HEK293 (cell line): Measurements from ENCODE around the gene ETV6.
A peak's percentile ranks its signal among the peaks of the same experiment; 100 is the strongest.

ENCODE experiments used
- CTCF ChIA-PET: fragments of 350-600 bp; formaldehyde crosslinking; extraction: SDS; loops from one replicate; lab custom pipeline; 2021; ENCODE audit warnings: antibody characterized with exemption; lab: Yijun Ruan, JAX
- POLR2A ChIA-PET: fragments of 300-600 bp; formaldehyde crosslinking; extraction: SDS; loops from one replicate; lab custom pipeline; 2020; ENCODE audit warnings: antibody characterized with exemption, inconsistent platforms; lab: Yijun Ruan, JAX
- H3K27ac ChIP-seq: fragments of 200-500 bp; sonication (Bioruptor generic); 2 replicates; pipeline ENCODE4 v1.5.1; 2014; ENCODE audit warnings: low read depth, low read length, control low read depth, inconsistent platforms; ENCODE audit errors: extremely low read depth
- H3K36me3 ChIP-seq, 2 experiments: fragments of 200-500 bp in 1 of 2; sonication (Bioruptor generic) in 1 of 2; 1 replicate in 1 of 2; 2 replicates in 1 of 2; pipeline ENCODE4 v1.5.1; 2014 to 2017; ENCODE audit warnings: inconsistent platforms in 2 of 2, low read length in 2 of 2; ENCODE audit not compliant: control insufficient read depth in 2 of 2, insufficient read depth in 1 of 2
- H3K4me1 ChIP-seq: fragments of 200-500 bp; sonication (Bioruptor generic); 2 replicates; pipeline ENCODE4 v1.5.1; 2014; ENCODE audit warnings: mild to moderate bottlenecking, low read length, inconsistent platforms; ENCODE audit not compliant: control insufficient read depth, insufficient read depth
- H3K4me3 ChIP-seq: 2 replicates; pipeline ENCODE4 v1.5.1; 2011; ENCODE audit warnings: low read depth, mild to moderate bottlenecking, control low read depth, low read length, moderate library complexity
- H3K9me3 ChIP-seq: fragments of 200-500 bp; sonication (Bioruptor generic); 2 replicates; pipeline ENCODE4 v1.5.1; 2014; ENCODE audit warnings: low read depth, low read length, inconsistent platforms; ENCODE audit not compliant: control insufficient read depth, insufficient read depth
- BCL11A ChIP-seq: fragments of 450-650 bp; formaldehyde crosslinking; IDR thresholded peaks from 2 replicates; pipeline ENCODE4 v1.5.1; 2016; ENCODE audit warnings: low read depth, missing biosample characterization, missing genetic modification characterization
- GLIS2 ChIP-seq: fragments of 450-650 bp; formaldehyde crosslinking; IDR thresholded peaks from 2 replicates; pipeline ENCODE4 v1.5.1; 2016; ENCODE audit warnings: missing biosample characterization, missing genetic modification characterization
- INSM2 ChIP-seq: fragments of 450-650 bp; formaldehyde crosslinking; IDR thresholded peaks from 2 replicates; pipeline ENCODE4 v1.5.1; 2016; ENCODE audit warnings: missing biosample characterization, missing genetic modification characterization
- KLF16 ChIP-seq: fragments of 450-650 bp; formaldehyde crosslinking; IDR thresholded peaks from 2 replicates; pipeline ENCODE4 v1.5.1; 2017; ENCODE audit warnings: missing biosample characterization, missing genetic modification characterization
- PRDM1 ChIP-seq: fragments of 450-650 bp; formaldehyde crosslinking; IDR thresholded peaks from 2 replicates; pipeline ENCODE4; 2016; ENCODE audit warnings: missing biosample characterization, missing genetic modification characterization
- SP7 ChIP-seq: fragments of 450-650 bp; formaldehyde crosslinking; IDR thresholded peaks from 2 replicates; pipeline ENCODE4 v1.5.1; 2016; ENCODE audit warnings: missing biosample characterization, missing genetic modification characterization
- ZBTB1 ChIP-seq: fragments of 450-650 bp; formaldehyde crosslinking; IDR thresholded peaks from 2 replicates; pipeline ENCODE4 v1.5.1; 2016; ENCODE audit warnings: missing biosample characterization, missing genetic modification characterization
- ZNF121 ChIP-seq: fragments of 450-650 bp; formaldehyde crosslinking; IDR thresholded peaks from 2 replicates; pipeline ENCODE4 v1.5.1; 2016; ENCODE audit warnings: missing biosample characterization, missing genetic modification characterization
- ZNF140 ChIP-seq: fragments of 450-650 bp; formaldehyde crosslinking; IDR thresholded peaks from 2 replicates; pipeline ENCODE4 v1.5.1; 2016; ENCODE audit warnings: missing biosample characterization, missing genetic modification characterization
- ZNF155 ChIP-seq: fragments of 450-650 bp; formaldehyde crosslinking; IDR thresholded peaks from 2 replicates; pipeline ENCODE4 v1.5.1; 2016; ENCODE audit warnings: missing biosample characterization, missing genetic modification characterization
- ZNF274 ChIP-seq, 2 experiments: fragments of 200-500 bp in 1 of 2; fragments of 450-650 bp in 1 of 2; sonication (Bioruptor generic) in 1 of 2; formaldehyde crosslinking in 1 of 2; IDR thresholded peaks; 2 replicates each; pipeline versions ENCODE4 v1.5.1 to v1.6.1; 2014 to 2016; ENCODE audit warnings: borderline replicate concordance in 1 of 2, inconsistent platforms in 1 of 2, low read length in 1 of 2, missing biosample characterization in 1 of 2, missing genetic modification characterization in 1 of 2
- ZNF302 ChIP-seq: fragments of 450-650 bp; formaldehyde crosslinking; IDR thresholded peaks from 2 replicates; pipeline ENCODE4 v1.5.1; 2016; ENCODE audit warnings: missing biosample characterization, missing genetic modification characterization, low read depth
- ZNF335 ChIP-seq: fragments of 450-650 bp; formaldehyde crosslinking; conservative IDR thresholded peaks from 2 replicates; pipeline ENCODE4 v1.5.1; 2016; ENCODE audit warnings: missing biosample characterization, missing genetic modification characterization
- ZNF426 ChIP-seq: fragments of 450-650 bp; formaldehyde crosslinking; IDR thresholded peaks from 2 replicates; pipeline ENCODE4 v1.5.1; 2017; ENCODE audit warnings: missing biosample characterization, missing genetic modification characterization, mild to moderate bottlenecking, inconsistent platforms, moderate library complexity
- ZNF530 ChIP-seq: fragments of 450-650 bp; formaldehyde crosslinking; IDR thresholded peaks from 2 replicates; pipeline ENCODE4 v1.5.1; 2016; ENCODE audit warnings: low read depth, missing biosample characterization, missing genetic modification characterization
- ZNF555 ChIP-seq: fragments of 450-650 bp; formaldehyde crosslinking; conservative IDR thresholded peaks from 2 replicates; pipeline ENCODE4 v1.5.1; 2017; ENCODE audit warnings: missing biosample characterization, mild to moderate bottlenecking, missing genetic modification characterization, inconsistent platforms
- ZNF639 ChIP-seq: fragments of 450-650 bp; formaldehyde crosslinking; IDR thresholded peaks from 2 replicates; pipeline ENCODE4 v1.5.1; 2016; ENCODE audit warnings: missing biosample characterization, missing genetic modification characterization
- ZNF670 ChIP-seq: fragments of 450-650 bp; formaldehyde crosslinking; IDR thresholded peaks from 2 replicates; pipeline ENCODE4 v1.5.1; 2016; ENCODE audit warnings: missing biosample characterization, missing genetic modification characterization, low read depth
- ZNF76 ChIP-seq: fragments of 450-650 bp; formaldehyde crosslinking; IDR thresholded peaks from 2 replicates; pipeline ENCODE4; 2016; ENCODE audit warnings: low read depth, missing biosample characterization, missing genetic modification characterization, borderline replicate concordance
- ZSCAN23 ChIP-seq: fragments of 450-650 bp; formaldehyde crosslinking; IDR thresholded peaks from 2 replicates; pipeline ENCODE4 v1.5.1; 2016; ENCODE audit warnings: missing biosample characterization, missing genetic modification characterization

ETV6 gene

GRCh38 chr12:11820476-11820875 lies 171.0 kb downstream of the ETV6 start:
- ChIA-PET CTCF (no interaction called here), POLR2A (no interaction called here)
- Histone ChIP-seq H3K36me3 (no peaks in the 10 kb centered on the region), H3K4me1 (no peaks in the 10 kb centered on the region), H3K4me3 (no peak overlapping the region), H3K9me3 (no peaks in the 10 kb centered on the region), H3K27ac (no peak overlapping the region)
- TF ChIP-seq ZSCAN23 (tag by site-specific recombination) (no peak), ZNF274 (IDR thresholded peaks at IDR 0.05; ENCODE audit: low read length) (no peak), ZNF274 (tag by site-specific recombination; IDR thresholded peaks at IDR 0.05; ENCODE audit: borderline replicate concordance) (no peak), ZNF639 (no peak), GLIS2 (tag by site-specific recombination) (no peak), KLF16 (tag by site-specific recombination) (no peak), BCL11A (no peak), ZNF530 (tag by site-specific recombination) (no peak), ZNF555 (tag by site-specific recombination) (no peak), ZNF426 (tag by site-specific recombination) (no peak), ZNF155 (tag by site-specific recombination) (no peak)

- H3K36me3 ChIP-seq: no peaks in the 10 kb centered on the region
- TF ChIP-seq ZNF121 (tag by site-specific recombination) (peak; percentile 56; the same call in 1 of the 2 replicates), ZNF140 (tag by site-specific recombination) (no peak)
- no peak overlapping the region for H3K4me3 ChIP-seq
- ChIA-PET CTCF (no interaction called here), POLR2A (no interaction called here)
- no peaks in the 10 kb centered on the region for H3K4me1 ChIP-seq
- H3K27ac ChIP-seq: no peak overlapping the region
- H3K9me3 ChIP-seq: no peaks in the 10 kb centered on the region
Measured at GRCh38 chr12:11821386-11822080, 172.1 kb downstream of the ETV6 start.

- POLR2A ChIA-PET: no interaction called here
- Histone ChIP-seq H3K9me3 (no peaks in the 10 kb centered on the region), H3K4me1 (no peaks in the 10 kb centered on the region), H3K27ac (no peak overlapping the region), H3K36me3 (no peaks in the 10 kb centered on the region), H3K4me3 (no peak overlapping the region)
- no peak for TF ChIP-seq ZNF302 (tag by site-specific recombination)
- TF ChIP-seq PRDM1 (tag by site-specific recombination): peak; percentile 24; the same call in 1 of the 2 replicates
- TF ChIP-seq SP7: no peak
- TF ChIP-seq ZNF670: no peak
- TF ChIP-seq ZNF76 (tag by site-specific recombination): no peak
- no peak for TF ChIP-seq ZBTB1 (tag by site-specific recombination)
- no peak for TF ChIP-seq ZNF335 (tag by site-specific recombination)
- no peak for TF ChIP-seq INSM2
- CTCF ChIA-PET: no interaction called here
Measured at GRCh38 chr12:11822081-11822834, 172.8 kb downstream of the ETV6 start.
